GM06990 (cell line): ENCODE measurements around the gene BCAS4.

Experiments
- DNase-seq: peaks from one replicate; pipeline ENCODE4 v3.0.0-alpha.2; 2011; ENCODE audit not compliant: insufficient read length; ENCODE audit errors: extremely low read depth
- H3K27me3 ChIP-seq: replicated peaks from 2 replicates; pipeline ENCODE4 v1.6.0; 2011; ENCODE audit warnings: low read length; ENCODE audit not compliant: control insufficient read depth, insufficient read depth
- H3K36me3 ChIP-seq: 2 replicates; pipeline ENCODE4 v1.5.1; 2011; ENCODE audit warnings: low read length; ENCODE audit not compliant: control insufficient read depth, insufficient read depth
- H3K4me3 ChIP-seq: replicated peaks from 2 replicates; pipeline ENCODE4 v1.5.1; 2011; ENCODE audit warnings: low read depth, mild to moderate bottlenecking, control low read depth, low read length
- CTCF ChIP-seq: IDR thresholded peaks from 2 replicates; pipeline ENCODE4 v1.5.1; 2011; ENCODE audit warnings: low read length, control low read depth, mild to moderate bottlenecking, inconsistent platforms; ENCODE audit not compliant: insufficient read depth, poor library complexity, severe bottlenecking

BCAS4 gene

DNA sequence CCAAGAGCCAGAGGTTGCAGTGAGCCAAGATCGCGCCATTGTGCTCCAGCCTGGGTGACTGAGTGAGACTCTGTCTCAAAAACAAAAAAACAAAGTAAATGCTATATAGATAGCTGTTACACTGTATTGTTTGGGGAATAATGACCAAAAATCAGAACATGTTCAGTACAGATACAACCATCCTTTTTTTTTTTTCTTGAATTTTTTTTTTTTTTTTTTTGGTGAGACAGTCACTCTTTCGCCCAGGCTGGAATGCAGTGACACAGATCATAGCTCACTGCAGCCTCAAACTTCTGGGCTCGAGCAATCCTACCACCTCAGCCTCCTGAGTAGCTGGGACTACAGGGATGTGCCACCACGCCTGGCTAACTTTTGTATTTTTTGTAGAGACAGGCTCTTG is 63.7 kb downstream of the BCAS4 start:
- DNase-seq = no peak
- no peak overlapping the region for H3K4me3 ChIP-seq
- H3K27me3 ChIP-seq = no peaks in the 10 kb centered on the region
- no peak for TF ChIP-seq CTCF
- peaks cover 14% of the 10 kb centered on the region for H3K36me3 ChIP-seq

DNA sequence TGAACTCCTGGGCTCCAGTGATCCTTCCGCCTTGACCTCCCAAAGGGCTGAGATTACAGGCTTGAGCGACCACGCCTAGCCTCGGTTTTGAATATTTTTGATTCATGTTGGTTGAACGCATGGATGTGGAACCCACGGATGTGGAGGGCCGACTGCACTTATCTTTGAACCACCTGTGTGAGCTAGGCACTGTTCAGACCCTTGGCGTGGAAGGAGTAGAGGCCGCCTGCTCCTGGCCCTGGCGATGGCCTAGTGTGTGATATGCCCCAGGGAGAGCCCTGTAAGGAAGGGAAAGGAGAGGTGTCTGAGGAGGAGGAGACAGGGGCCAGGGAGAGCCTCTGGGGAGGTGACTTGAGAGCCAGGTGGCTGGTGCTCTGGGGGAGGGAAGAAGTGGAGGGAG is 64.3 kb downstream of the BCAS4 start:
- DNase-seq = no peak
- Histone ChIP-seq H3K27me3 (no peaks in the 10 kb centered on the region), H3K36me3 (peaks cover 15% of the 10 kb centered on the region), H3K4me3 (no peak overlapping the region)
- TF ChIP-seq CTCF = no peak

- Histone ChIP-seq H3K36me3 (peaks cover 11% of the 10 kb centered on the region), H3K27me3 (no peaks in the 10 kb centered on the region), H3K4me3 (no peak overlapping the region)
- no peak for TF ChIP-seq CTCF
- no peak for DNase-seq
These were observed 66.2 kb downstream of the BCAS4 start for GRCh38 chr20:50861012-50861411.

GRCh38 chr20:50862546-50862945 is 67.7 kb downstream of the BCAS4 start:
- no peak for TF ChIP-seq CTCF
- no peaks in the 10 kb centered on the region for H3K27me3 ChIP-seq
- H3K36me3 ChIP-seq = peaks cover 14% of the 10 kb centered on the region
- no peak for DNase-seq
- H3K4me3 ChIP-seq = no peak overlapping the region

GRCh38 chr20:50865114-50865513 is 70.3 kb downstream of the BCAS4 start:
- no peak for DNase-seq
- H3K36me3 ChIP-seq = peaks cover 15% of the 10 kb centered on the region
- no peak overlapping the region for H3K4me3 ChIP-seq
- TF ChIP-seq CTCF = no peak
- no peaks in the 10 kb centered on the region for H3K27me3 ChIP-seq

DNA sequence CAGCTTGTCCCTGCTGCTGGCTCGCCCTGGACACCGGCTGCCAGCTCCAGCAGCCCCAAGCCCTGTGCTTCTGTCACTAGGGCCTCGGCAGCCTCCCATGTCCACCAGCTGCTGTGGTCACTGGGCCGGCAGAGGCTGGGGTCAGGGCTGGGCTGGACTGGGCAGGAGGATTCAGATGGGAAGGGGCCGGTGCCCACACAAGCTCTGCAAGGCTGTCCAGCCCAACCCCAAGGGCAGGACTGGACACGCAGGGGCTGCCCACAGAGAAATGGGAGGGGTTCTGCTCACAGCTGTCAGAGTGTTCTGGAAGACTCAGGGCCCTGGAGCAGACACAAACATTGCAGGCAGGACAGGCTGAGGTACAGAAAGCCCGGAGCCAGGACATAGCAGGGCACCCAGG is 70.7 kb downstream of the BCAS4 start:
- H3K36me3 ChIP-seq = peaks cover 17% of the 10 kb centered on the region
- no peak for TF ChIP-seq CTCF
- no peaks in the 10 kb centered on the region for H3K27me3 ChIP-seq
- DNase-seq = no peak
- H3K4me3 ChIP-seq = no peak overlapping the region
